Gastrocnemius medialis (tissue), 4 donors: ENCODE data around the gene WLS.

Experiments
- POLR2A ChIP-seq, 2 donors: fragments of 450-650 bp; IDR thresholded peaks; one replicate each; pipeline ENCODE4 v1.6.1; 2017; ENCODE audit warnings: antibody characterized with exemption in 2 of 2, mild to moderate bottlenecking in 2 of 2, moderate library complexity in 2 of 2
- TF ChIP-seq, protein P1 (sequence below), 5 experiments: fragments of 450-650 bp in 3 of 5; fragments of 200-600 bp in 2 of 5; sonication (generic) in 2 of 5; IDR thresholded peaks in 4 of 5; conservative IDR thresholded peaks in 1 of 5; 1 replicate in 4 of 5; 2 replicates in 1 of 5; pipeline ENCODE4 v1.5.1; 2016 to 2019; ENCODE audit warnings: antibody characterized with exemption in 5 of 5, mild to moderate bottlenecking in 3 of 5, moderate library complexity in 3 of 5

DNA sequence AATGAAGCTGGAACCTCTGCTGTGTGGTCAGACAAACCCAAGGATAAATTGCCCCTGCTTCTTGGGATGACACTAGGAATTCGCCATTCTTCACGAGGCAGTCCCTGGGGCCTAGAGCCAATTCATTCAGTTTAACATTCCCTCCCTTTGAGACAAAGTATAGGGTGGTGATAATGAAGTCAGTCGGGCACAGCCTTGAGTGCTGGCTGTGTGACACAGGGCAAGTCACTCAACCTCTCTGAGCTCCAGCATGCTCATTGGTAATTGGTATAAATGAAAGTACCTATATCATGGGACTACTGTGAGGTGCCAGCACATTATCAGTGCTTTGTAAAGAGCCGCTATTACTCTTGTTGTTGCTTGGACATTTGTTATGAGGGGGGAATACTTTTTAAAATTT lies 117.0 kb downstream of the WLS start:
- TF ChIP-seq, protein P1, sequence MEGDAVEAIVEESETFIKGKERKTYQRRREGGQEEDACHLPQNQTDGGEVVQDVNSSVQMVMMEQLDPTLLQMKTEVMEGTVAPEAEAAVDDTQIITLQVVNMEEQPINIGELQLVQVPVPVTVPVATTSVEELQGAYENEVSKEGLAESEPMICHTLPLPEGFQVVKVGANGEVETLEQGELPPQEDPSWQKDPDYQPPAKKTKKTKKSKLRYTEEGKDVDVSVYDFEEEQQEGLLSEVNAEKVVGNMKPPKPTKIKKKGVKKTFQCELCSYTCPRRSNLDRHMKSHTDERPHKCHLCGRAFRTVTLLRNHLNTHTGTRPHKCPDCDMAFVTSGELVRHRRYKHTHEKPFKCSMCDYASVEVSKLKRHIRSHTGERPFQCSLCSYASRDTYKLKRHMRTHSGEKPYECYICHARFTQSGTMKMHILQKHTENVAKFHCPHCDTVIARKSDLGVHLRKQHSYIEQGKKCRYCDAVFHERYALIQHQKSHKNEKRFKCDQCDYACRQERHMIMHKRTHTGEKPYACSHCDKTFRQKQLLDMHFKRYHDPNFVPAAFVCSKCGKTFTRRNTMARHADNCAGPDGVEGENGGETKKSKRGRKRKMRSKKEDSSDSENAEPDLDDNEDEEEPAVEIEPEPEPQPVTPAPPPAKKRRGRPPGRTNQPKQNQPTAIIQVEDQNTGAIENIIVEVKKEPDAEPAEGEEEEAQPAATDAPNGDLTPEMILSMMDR (IDR thresholded peaks at IDR 0.05 in 4 of 5, conservative IDR thresholded peaks at IDR 0.05 in 1 of 5): no peak
- TF ChIP-seq POLR2A (IDR thresholded peaks at IDR 0.05): no peak
